Measurements from ENCODE around the gene ENOX1. TPM values are rescaled to one million over a fixed set of nuclear protein-coding genes. Genes with fewer than 3 reads are reported as not detected.

The ENOX1 gene
- total RNA-seq, 2 donors from 2014 or later = 0.22 to 1.4 TPM

DNA sequence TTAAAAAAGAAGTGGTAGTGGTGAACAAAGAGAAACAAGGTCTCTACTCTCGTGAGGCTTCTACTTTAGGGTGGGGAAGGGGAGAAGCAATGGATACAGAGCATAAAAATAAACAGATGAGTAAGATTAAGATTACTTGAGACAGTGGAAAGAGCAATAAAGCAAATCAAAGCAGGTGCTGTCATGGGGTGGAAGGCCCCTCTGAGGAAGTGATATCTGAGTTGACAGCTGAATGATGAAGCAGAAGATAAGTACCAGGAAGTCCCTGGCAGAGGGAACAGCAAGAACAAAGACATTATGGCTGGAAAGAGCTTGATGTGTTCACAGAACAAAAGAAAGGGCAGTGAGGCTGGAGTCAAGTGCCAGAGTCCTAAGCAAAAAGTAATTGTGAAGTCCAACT, 221.8 kb downstream of the ENOX1 start:
- H3K4me1 ChIP-seq = no peaks in the 10 kb centered on the region
- no peaks in the 10 kb centered on the region for H3K9me3 ChIP-seq
- TF ChIP-seq, protein P1, sequence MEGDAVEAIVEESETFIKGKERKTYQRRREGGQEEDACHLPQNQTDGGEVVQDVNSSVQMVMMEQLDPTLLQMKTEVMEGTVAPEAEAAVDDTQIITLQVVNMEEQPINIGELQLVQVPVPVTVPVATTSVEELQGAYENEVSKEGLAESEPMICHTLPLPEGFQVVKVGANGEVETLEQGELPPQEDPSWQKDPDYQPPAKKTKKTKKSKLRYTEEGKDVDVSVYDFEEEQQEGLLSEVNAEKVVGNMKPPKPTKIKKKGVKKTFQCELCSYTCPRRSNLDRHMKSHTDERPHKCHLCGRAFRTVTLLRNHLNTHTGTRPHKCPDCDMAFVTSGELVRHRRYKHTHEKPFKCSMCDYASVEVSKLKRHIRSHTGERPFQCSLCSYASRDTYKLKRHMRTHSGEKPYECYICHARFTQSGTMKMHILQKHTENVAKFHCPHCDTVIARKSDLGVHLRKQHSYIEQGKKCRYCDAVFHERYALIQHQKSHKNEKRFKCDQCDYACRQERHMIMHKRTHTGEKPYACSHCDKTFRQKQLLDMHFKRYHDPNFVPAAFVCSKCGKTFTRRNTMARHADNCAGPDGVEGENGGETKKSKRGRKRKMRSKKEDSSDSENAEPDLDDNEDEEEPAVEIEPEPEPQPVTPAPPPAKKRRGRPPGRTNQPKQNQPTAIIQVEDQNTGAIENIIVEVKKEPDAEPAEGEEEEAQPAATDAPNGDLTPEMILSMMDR (IDR thresholded peaks at IDR 0.05) = no peak
- no peaks in the 10 kb centered on the region for H3K27me3 ChIP-seq
- intact Hi-C loops (cut with DNase I) = no loop called here
- H3K4me3 ChIP-seq = no peak overlapping the region
- H3K9ac ChIP-seq (ENCODE audit: low read depth in 2 of 2, low read length in 2 of 2) = no peak overlapping the region
- no peaks in the 10 kb centered on the region for H3K36me3 ChIP-seq
- no peak for DNase-seq
- no peak overlapping the region for H3K27ac ChIP-seq

DNA sequence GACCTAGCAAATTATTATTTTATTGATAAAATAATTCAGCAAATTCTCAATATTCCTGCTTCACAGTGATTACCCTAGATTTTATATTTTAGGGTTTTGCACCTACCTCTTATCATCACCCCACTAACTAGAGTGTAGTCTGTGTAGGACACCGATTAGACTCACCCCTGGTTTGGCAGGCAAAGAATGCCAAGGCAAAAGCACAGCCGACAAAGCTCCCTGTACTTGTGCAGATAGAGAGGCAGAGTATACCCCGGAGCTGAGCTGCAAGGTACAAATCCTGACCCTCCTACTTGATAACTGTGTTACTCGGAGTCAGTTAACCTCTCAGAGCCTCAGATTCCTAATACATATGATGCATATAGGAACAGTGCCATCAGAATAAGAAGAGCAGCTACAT, 225.7 kb downstream of the ENOX1 start:
- DNase-seq = no peak
- Histone ChIP-seq H3K36me3 (no peaks in the 10 kb centered on the region), H3K4me1 (no peaks in the 10 kb centered on the region), H3K9me3 (no peaks in the 10 kb centered on the region), H3K9ac (ENCODE audit: low read depth in 2 of 2, low read length in 2 of 2) (no peak overlapping the region), H3K27ac (no peak overlapping the region), H3K27me3 (no peaks in the 10 kb centered on the region), H3K4me3 (no peak overlapping the region)
- TF ChIP-seq, protein P1 (IDR thresholded peaks at IDR 0.05) = no peak
- intact Hi-C loops (cut with DNase I) = no loop called here

DNA sequence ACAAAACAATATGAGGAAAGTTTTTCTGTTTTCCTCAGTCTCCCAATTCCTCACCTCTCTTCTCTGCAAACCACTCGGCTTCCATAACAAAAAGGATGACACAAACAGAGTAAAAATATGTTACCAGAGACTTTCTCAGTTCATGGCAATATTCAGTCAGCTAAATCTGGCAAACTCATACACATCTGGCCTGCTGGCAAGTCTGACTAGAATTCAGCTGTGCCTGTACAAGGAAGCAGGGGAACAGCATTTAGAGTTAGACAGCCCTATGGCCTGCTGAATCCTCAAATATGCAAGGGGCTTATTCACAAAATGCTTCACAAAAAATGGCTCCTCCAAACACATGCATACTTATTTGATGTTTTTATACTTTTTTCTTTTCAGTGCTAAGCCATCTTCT, 227.8 kb downstream of the ENOX1 start:
- intact Hi-C loops (cut with DNase I) = no loop called here
- TF ChIP-seq, protein P1 (IDR thresholded peaks at IDR 0.05) = no peak
- Histone ChIP-seq H3K36me3 (no peaks in the 10 kb centered on the region), H3K27ac (no peak overlapping the region), H3K4me1 (no peaks in the 10 kb centered on the region), H3K9me3 (no peaks in the 10 kb centered on the region), H3K9ac (ENCODE audit: low read depth in 2 of 2, low read length in 2 of 2) (no peak overlapping the region), H3K27me3 (no peaks in the 10 kb centered on the region), H3K4me3 (no peak overlapping the region)
- no peak for DNase-seq

DNA sequence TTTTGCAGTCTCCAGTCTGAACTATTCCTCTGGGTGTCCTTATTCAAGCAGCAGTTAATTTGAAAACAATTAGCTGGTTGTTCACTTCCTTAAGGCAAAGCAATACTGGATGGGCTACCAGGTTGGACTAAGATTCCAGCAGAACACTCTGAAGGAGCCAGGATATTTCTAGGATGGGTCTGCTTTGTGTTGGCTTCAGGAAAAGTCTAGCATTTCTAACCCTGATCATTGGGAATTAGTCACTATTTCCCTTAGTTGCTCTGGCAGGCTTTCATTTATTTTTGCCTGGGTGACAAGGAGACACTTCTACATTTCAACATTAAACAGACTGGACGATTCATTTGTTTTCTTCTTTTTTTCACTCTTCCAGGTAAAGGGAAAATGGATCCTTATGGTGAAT, 228.4 kb downstream of the ENOX1 start:
- no peaks in the 10 kb centered on the region for H3K4me1 ChIP-seq
- H3K9ac ChIP-seq (ENCODE audit: low read depth in 2 of 2, low read length in 2 of 2) = no peak overlapping the region
- intact Hi-C loops (cut with DNase I) = no loop called here
- H3K36me3 ChIP-seq = no peaks in the 10 kb centered on the region
- no peaks in the 10 kb centered on the region for H3K9me3 ChIP-seq
- H3K27me3 ChIP-seq = no peaks in the 10 kb centered on the region
- no peak overlapping the region for H3K4me3 ChIP-seq
- TF ChIP-seq, protein P1 (IDR thresholded peaks at IDR 0.05) = no peak
- DNase-seq = no peak
- no peak overlapping the region for H3K27ac ChIP-seq

DNA sequence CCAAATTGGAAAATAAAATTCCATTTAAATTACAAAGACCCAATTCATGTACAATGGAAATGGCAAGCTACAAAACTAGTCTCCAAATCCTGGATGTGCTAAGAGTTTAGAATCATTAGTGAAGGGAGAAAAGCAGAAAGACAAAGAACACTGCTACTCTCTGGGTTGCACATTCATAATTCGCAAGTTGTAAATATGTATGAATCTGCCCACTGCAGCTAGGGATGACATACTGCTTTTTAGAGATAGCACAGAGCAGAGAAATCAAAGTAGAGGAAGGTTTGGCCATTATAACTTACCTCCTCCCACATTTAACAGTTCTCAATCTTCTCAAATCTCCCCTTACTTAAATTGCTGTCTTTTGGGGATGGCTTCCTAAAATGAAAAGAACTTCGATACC, 231.1 kb downstream of the ENOX1 start:
- Histone ChIP-seq H3K4me1 (no peaks in the 10 kb centered on the region), H3K9ac (ENCODE audit: low read depth in 2 of 2, low read length in 2 of 2) (no peak overlapping the region), H3K9me3 (no peaks in the 10 kb centered on the region), H3K36me3 (no peaks in the 10 kb centered on the region), H3K27ac (no peak overlapping the region), H3K4me3 (no peak overlapping the region), H3K27me3 (no peaks in the 10 kb centered on the region)
- TF ChIP-seq, protein P1 (IDR thresholded peaks at IDR 0.05) = no peak
- DNase-seq = no peak
- intact Hi-C loops (cut with DNase I) = no loop called here

Measured in colonic mucosa (tissue), 4 donors.